Measurements from ENCODE around the gene IL16.
A peak's percentile ranks its signal among the peaks of the same experiment; 100 is the strongest.

The IL16 gene

DNA sequence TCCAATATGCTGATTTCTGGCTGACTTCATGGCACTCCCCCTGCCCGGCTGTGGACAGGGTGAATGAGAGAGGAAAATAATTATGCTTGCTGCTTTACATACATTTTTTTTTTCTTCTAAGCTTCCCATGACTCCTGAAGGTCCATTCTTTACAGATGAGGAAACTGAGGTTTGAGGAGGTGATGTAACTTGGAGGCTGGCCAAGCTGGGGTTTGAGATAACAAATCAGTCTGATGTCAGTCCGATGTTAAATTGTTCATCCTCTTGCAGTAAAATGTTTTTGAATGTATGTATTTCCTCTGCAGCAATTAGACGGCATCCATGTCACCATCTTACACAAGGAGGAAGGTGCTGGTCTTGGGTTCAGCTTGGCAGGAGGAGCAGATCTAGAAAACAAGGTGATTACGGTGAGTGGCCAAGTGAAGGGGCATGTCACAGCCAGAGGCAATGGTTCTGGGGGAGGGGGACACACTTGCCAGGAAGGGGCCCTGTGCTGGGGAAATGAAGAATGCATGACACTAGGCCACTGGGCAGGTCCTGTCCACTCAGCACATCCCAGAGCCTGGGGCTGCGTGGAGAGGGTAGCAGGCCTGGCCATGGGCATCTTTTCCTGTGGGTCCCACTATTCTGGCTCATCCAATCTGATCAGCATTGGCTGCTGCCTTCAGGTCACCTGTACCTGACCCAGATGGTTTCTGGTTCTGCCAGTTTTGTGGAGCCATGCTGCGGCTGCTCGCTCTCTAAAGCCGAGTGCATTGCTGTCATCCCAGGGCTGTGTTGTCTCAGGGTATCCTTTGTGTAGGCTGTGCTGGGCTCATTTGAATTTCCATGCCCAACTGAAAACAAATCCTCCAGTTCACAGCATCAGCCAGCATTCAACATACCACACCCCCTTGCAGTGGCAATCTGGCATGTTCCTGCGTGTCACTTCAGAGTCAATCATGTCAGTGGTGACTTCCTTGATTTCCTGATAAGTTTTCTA, 106.9 kb downstream of the IL16 start:
- H3K4me3 ChIP-seq (ENCODE audit: low read depth, low read length), result peak overlapping the region; percentile 49; the same call in 1 of the 2 replicates
- no peak for DNase-seq (ENCODE audit: low read depth)
- TF ChIP-seq, protein P1, sequence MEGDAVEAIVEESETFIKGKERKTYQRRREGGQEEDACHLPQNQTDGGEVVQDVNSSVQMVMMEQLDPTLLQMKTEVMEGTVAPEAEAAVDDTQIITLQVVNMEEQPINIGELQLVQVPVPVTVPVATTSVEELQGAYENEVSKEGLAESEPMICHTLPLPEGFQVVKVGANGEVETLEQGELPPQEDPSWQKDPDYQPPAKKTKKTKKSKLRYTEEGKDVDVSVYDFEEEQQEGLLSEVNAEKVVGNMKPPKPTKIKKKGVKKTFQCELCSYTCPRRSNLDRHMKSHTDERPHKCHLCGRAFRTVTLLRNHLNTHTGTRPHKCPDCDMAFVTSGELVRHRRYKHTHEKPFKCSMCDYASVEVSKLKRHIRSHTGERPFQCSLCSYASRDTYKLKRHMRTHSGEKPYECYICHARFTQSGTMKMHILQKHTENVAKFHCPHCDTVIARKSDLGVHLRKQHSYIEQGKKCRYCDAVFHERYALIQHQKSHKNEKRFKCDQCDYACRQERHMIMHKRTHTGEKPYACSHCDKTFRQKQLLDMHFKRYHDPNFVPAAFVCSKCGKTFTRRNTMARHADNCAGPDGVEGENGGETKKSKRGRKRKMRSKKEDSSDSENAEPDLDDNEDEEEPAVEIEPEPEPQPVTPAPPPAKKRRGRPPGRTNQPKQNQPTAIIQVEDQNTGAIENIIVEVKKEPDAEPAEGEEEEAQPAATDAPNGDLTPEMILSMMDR (IDR thresholded peaks at IDR 0.05; ENCODE audit: insufficient read depth, low read depth, low read length, missing control alignments), result no peak

- TF ChIP-seq, protein P1 (IDR thresholded peaks at IDR 0.05; ENCODE audit: insufficient read depth, low read depth, low read length, missing control alignments), result no peak
- peak; percentile 46 for DNase-seq (ENCODE audit: low read depth)
- no peak overlapping the region for H3K4me3 ChIP-seq (ENCODE audit: low read depth, low read length)
Measured at GRCh38 chr15:81304226-81304625, 107.5 kb downstream of the IL16 start.

DNA sequence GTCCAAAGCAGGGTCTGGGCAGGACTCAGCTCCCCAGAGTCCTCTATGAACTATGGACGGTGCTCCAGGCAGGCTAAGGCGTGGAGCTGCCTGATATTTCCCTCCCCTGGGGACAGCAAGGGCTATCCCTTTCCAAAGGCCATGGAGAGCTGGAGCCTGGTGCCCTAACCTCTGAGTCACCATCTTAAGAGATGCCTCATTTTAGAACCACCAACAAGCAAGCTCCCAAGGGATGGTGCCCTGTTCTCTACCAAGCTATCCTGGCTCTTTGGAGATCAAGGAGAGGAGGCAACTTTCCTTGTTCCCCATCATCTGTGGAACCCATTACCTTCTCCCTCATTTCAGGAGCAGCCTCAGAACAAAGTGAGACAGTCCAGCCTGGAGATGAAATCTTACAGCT, 111.6 kb downstream of the IL16 start:
- DNase-seq (ENCODE audit: low read depth), result no peak
- TF ChIP-seq, protein P1 (IDR thresholded peaks at IDR 0.05; ENCODE audit: insufficient read depth, low read depth, low read length, missing control alignments), result no peak
- H3K4me3 ChIP-seq (ENCODE audit: low read depth, low read length), result no peak overlapping the region

GRCh38 chr15:81309647-81310450, 113.2 kb downstream of the IL16 start:
- DNase-seq (ENCODE audit: low read depth), result no peak
- H3K4me3 ChIP-seq (ENCODE audit: low read depth, low read length), result no peak overlapping the region
- TF ChIP-seq, protein P1 (IDR thresholded peaks at IDR 0.05; ENCODE audit: insufficient read depth, low read depth, low read length, missing control alignments), result no peak

GRCh38 chr15:81310480-81310879, 113.8 kb downstream of the IL16 start:
- TF ChIP-seq, protein P1 (IDR thresholded peaks at IDR 0.05; ENCODE audit: insufficient read depth, low read depth, low read length, missing control alignments), result no peak
- no peak for DNase-seq (ENCODE audit: low read depth)
- H3K4me3 ChIP-seq (ENCODE audit: low read depth, low read length), result no peak overlapping the region

DNA sequence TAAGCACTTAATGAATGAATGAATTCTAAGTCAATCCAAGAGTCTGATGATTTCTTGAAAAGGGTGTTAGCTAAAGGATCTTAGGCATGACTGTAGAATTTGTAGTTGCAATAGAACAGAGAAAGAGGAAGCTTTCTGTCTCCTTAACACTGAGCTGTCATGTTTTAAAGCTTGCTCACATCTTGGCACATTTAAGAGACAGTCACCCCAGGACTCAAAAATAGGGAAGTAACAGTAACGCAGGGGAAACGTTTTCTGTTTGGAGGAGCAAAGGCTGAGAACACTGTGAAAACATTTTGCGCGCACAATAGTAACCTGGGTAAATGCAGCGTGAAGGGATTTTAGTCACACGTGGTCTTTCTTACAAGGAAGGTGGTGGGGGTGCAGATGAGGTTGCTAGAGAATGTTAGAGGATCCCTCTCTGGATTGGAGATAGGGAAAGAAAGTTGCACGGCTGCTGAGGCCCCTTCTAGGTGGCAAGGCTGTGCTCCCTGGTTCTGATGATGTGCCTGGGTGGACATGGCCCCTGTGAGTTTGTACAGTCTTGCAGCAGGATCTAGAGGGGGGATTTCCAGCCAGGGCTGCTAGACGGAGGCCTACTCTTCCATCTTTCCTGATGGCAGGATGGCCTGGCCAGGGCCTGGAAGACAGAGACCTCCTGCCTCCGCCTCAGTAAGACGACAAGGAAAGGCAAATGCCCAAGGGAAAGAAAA, 115.2 kb downstream of the IL16 start:
- H3K4me3 ChIP-seq (ENCODE audit: low read depth, low read length), result no peak overlapping the region
- TF ChIP-seq, protein P1 (IDR thresholded peaks at IDR 0.05; ENCODE audit: insufficient read depth, low read depth, low read length, missing control alignments), result no peak
- no peak for DNase-seq (ENCODE audit: low read depth)

Data from GM12865 (cell line).